WTC11 (cell line): Measurements from ENCODE around the gene KAZN.

ENCODE experiments used
- GABPB1 ChIP-seq: sonication (generic); formaldehyde crosslinking; IDR thresholded peaks from 2 replicates; pipeline ENCODE4 v1.8.1; 2023; ENCODE audit warnings: mild to moderate bottlenecking, missing genetic modification reagents
- ZBTB21 ChIP-seq: sonication (generic); formaldehyde crosslinking; IDR thresholded peaks from 2 replicates; pipeline ENCODE4 v1.8.1; 2023; ENCODE audit warnings: mild to moderate bottlenecking, missing genetic modification reagents, borderline replicate concordance
- TF ChIP-seq, protein P1 (sequence below): fragments of 200-600 bp; IDR thresholded peaks from 2 replicates; pipeline ENCODE4 v1.8.0; 2022; ENCODE audit warnings: antibody characterized with exemption
- TF ChIP-seq, protein P2 (sequence below): fragments of 250-450 bp; sonication (Bioruptor Pico); IDR thresholded peaks from 2 replicates; pipeline ENCODE4 v1.9.0; 2021; ENCODE audit warnings: moderate library complexity, mild to moderate bottlenecking, inconsistent platforms, borderline replicate concordance

DNA sequence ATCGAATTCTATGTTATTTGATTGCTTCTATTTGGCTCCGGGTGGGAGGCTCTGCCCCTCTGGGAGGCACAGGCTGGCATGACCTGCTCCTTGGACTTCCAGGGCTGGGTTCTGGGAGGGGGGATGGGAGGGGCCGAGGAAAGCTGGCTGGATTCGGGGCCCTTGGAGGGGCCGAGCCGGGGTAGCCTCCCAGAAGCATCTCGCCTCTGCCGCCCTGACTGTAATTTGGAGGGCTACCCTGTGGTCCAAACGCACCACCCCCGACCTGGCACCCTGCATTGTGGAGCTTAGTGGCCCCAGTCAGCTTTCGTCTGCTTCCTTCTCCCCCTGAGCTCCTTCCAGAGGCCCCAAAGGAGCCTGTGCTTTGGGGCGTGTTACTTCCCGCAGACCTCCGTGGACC is 469.7 kb downstream of the KAZN start:
- TF ChIP-seq, protein P1, sequence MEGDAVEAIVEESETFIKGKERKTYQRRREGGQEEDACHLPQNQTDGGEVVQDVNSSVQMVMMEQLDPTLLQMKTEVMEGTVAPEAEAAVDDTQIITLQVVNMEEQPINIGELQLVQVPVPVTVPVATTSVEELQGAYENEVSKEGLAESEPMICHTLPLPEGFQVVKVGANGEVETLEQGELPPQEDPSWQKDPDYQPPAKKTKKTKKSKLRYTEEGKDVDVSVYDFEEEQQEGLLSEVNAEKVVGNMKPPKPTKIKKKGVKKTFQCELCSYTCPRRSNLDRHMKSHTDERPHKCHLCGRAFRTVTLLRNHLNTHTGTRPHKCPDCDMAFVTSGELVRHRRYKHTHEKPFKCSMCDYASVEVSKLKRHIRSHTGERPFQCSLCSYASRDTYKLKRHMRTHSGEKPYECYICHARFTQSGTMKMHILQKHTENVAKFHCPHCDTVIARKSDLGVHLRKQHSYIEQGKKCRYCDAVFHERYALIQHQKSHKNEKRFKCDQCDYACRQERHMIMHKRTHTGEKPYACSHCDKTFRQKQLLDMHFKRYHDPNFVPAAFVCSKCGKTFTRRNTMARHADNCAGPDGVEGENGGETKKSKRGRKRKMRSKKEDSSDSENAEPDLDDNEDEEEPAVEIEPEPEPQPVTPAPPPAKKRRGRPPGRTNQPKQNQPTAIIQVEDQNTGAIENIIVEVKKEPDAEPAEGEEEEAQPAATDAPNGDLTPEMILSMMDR = no peak
- no peak for TF ChIP-seq GABPB1 (CRISPR knock-in tag)
- TF ChIP-seq, protein P2, sequence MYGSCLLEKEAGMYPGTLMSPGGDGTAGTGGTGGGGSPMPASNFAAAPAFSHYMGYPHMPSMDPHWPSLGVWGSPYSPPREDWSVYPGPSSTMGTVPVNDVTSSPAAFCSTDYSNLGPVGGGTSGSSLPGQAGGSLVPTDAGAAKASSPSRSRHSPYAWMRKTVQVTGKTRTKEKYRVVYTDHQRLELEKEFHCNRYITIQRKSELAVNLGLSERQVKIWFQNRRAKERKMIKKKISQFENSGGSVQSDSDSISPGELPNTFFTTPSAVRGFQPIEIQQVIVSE (CRISPR knock-in tag) = no peak
- no peak for TF ChIP-seq ZBTB21 (CRISPR knock-in tag)
